Stomach (tissue), 4 donors: Measurements from ENCODE around the gene ANKRD6.

Experiments
- EP300 ChIP-seq: sonication (generic); formaldehyde crosslinking; IDR thresholded peaks from one replicate; pipeline ENCODE4 v1.6.1; 2017; ENCODE audit warnings: antibody characterized with exemption
- POLR2A ChIP-seq, 4 donors: fragments of 450-650 bp; IDR thresholded peaks; one replicate each; pipeline ENCODE4 v1.6.1; 2016; ENCODE audit warnings: antibody characterized with exemption in 4 of 4, control low read depth in 2 of 4, mild to moderate bottlenecking in 1 of 4, moderate library complexity in 1 of 4
- POLR2AphosphoS5 ChIP-seq, 3 donors: sonication (generic); formaldehyde crosslinking; IDR thresholded peaks; one replicate each; pipeline ENCODE4 v1.6.1; 2016; ENCODE audit warnings: antibody characterized with exemption in 3 of 3
- TF ChIP-seq, protein P1 (sequence below), 7 experiments: fragments of 450-650 bp in 4 of 7; fragments of 200-600 bp in 3 of 7; sonication (generic) in 3 of 7; IDR thresholded peaks; one replicate each; pipeline ENCODE4 v1.5.1; 2016 to 2019; ENCODE audit warnings: antibody characterized with exemption in 7 of 7, control low read depth in 2 of 7, mild to moderate bottlenecking in 1 of 7

- no peak for TF ChIP-seq POLR2A (IDR thresholded peaks at IDR 0.05)
- no peak for TF ChIP-seq POLR2AphosphoS5 (IDR thresholded peaks at IDR 0.05)
- TF ChIP-seq, protein P1, sequence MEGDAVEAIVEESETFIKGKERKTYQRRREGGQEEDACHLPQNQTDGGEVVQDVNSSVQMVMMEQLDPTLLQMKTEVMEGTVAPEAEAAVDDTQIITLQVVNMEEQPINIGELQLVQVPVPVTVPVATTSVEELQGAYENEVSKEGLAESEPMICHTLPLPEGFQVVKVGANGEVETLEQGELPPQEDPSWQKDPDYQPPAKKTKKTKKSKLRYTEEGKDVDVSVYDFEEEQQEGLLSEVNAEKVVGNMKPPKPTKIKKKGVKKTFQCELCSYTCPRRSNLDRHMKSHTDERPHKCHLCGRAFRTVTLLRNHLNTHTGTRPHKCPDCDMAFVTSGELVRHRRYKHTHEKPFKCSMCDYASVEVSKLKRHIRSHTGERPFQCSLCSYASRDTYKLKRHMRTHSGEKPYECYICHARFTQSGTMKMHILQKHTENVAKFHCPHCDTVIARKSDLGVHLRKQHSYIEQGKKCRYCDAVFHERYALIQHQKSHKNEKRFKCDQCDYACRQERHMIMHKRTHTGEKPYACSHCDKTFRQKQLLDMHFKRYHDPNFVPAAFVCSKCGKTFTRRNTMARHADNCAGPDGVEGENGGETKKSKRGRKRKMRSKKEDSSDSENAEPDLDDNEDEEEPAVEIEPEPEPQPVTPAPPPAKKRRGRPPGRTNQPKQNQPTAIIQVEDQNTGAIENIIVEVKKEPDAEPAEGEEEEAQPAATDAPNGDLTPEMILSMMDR (IDR thresholded peaks at IDR 0.05) = no peak
- TF ChIP-seq EP300 = no peak
Measured at GRCh38 chr6:89559487-89559886, 126.5 kb downstream of the ANKRD6 start.
